Neural progenitor cell (in vitro differentiated cells): ENCODE data around the gene TLR10.
A peak's percentile ranks its signal among the peaks of the same experiment; 100 is the strongest.

ENCODE experiments used
- EZH2 ChIP-seq: fragments of 200-600 bp; sonication (generic); IDR thresholded peaks from 2 replicates; pipeline ENCODE4 v1.6.1; 2017; ENCODE audit warnings: antibody characterized with exemption, mild to moderate bottlenecking, moderate library complexity
- TF ChIP-seq, protein P1 (sequence below): fragments of 200-600 bp; sonication (generic); IDR thresholded peaks from 2 replicates; pipeline ENCODE4 v1.5.1; 2017; ENCODE audit warnings: antibody characterized with exemption, mild to moderate bottlenecking

DNA sequence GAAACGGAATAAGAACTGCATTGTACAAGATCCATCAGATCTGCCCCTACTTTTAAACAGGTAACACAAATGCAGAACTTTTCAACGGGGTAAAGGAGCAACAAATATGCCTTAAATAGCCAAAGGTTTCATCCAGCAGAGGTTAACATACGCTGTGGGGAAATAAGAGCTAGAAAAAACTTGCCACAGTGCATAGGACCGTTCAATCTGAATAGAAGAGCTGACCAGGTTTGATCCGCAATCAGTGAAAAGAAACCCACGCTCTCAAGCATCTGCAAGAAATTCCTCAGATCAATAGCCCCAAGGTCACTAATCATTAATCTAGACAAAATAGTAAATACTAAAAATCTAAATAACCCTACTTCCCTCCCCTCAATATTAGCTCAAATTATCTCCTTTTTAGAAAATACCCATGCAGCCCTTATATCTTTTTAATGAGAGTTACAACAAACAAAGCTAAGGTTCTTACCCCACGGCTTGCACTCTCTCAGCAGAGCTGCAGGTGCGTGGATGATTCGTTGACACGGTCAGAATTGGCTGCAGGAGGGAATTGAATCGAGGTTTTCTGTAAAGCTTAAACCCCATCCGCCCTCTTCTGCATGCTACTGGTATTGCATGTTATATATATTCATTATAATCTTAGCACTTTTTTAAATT, at the start of gene TLR10:
- TF ChIP-seq, protein P1, sequence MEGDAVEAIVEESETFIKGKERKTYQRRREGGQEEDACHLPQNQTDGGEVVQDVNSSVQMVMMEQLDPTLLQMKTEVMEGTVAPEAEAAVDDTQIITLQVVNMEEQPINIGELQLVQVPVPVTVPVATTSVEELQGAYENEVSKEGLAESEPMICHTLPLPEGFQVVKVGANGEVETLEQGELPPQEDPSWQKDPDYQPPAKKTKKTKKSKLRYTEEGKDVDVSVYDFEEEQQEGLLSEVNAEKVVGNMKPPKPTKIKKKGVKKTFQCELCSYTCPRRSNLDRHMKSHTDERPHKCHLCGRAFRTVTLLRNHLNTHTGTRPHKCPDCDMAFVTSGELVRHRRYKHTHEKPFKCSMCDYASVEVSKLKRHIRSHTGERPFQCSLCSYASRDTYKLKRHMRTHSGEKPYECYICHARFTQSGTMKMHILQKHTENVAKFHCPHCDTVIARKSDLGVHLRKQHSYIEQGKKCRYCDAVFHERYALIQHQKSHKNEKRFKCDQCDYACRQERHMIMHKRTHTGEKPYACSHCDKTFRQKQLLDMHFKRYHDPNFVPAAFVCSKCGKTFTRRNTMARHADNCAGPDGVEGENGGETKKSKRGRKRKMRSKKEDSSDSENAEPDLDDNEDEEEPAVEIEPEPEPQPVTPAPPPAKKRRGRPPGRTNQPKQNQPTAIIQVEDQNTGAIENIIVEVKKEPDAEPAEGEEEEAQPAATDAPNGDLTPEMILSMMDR: peak; percentile 66
- no peak for TF ChIP-seq EZH2
